HepG2 (cell line): ENCODE measurements around the gene KXD1. TPM values are rescaled to one million over a fixed set of nuclear protein-coding genes. Genes with fewer than 3 reads are reported as not detected.

ENCODE experiments used
- ARID5B ChIP-seq: IDR thresholded peaks from 2 replicates; pipeline ENCODE4 v1.4.0; 2020; ENCODE audit warnings: mild to moderate bottlenecking, missing genetic modification reagents
- ATF7-NPFF ChIP-seq: sonication (generic); formaldehyde crosslinking; IDR thresholded peaks from 2 replicates; pipeline ENCODE4 v1.8.1; 2023; ENCODE audit warnings: mild to moderate bottlenecking, low read depth, missing genetic modification reagents, moderate library complexity
- CENPBD1 ChIP-seq: sonication (generic); formaldehyde crosslinking; IDR thresholded peaks from 2 replicates; pipeline ENCODE4 v1.8.0; 2022; ENCODE audit warnings: missing genetic modification reagents, low read depth, mild to moderate bottlenecking, borderline replicate concordance
- CERS6 ChIP-seq: sonication (generic); formaldehyde crosslinking; IDR thresholded peaks from 2 replicates; pipeline ENCODE4 v1.5.0; 2020; ENCODE audit warnings: missing genetic modification reagents
- CHCHD3 ChIP-seq: sonication (generic); formaldehyde crosslinking; IDR thresholded peaks from 2 replicates; pipeline ENCODE4 v1.8.0; 2022; ENCODE audit warnings: mild to moderate bottlenecking, missing genetic modification reagents, moderate library complexity
- CSRNP1 ChIP-seq: sonication (generic); formaldehyde crosslinking; IDR thresholded peaks from 2 replicates; pipeline ENCODE4 v1.8.1; 2023; ENCODE audit warnings: mild to moderate bottlenecking, missing genetic modification reagents
- DMTF1 ChIP-seq: sonication (generic); formaldehyde crosslinking; IDR thresholded peaks from 2 replicates; pipeline ENCODE4 v1.4.0; 2020; ENCODE audit warnings: mild to moderate bottlenecking, missing genetic modification reagents
- E2F1 ChIP-seq: sonication (generic); formaldehyde crosslinking; IDR thresholded peaks from 2 replicates; pipeline ENCODE4 v1.5.0; 2020; ENCODE audit warnings: missing genetic modification reagents
- HNF4A ChIP-seq: sonication (generic); formaldehyde crosslinking; IDR thresholded peaks from 2 replicates; pipeline ENCODE4 v1.4.0; 2020; ENCODE audit warnings: missing genetic modification reagents
- MBNL3 ChIP-seq: fragments of 250-450 bp; sonication (Bioruptor Pico); conservative IDR thresholded peaks from 2 replicates; pipeline ENCODE4 v1.8.0; 2022; ENCODE audit warnings: mild to moderate bottlenecking, inconsistent platforms
- MTERF4 ChIP-seq: sonication (generic); formaldehyde crosslinking; IDR thresholded peaks from 2 replicates; pipeline ENCODE4 v1.8.0; 2023; ENCODE audit warnings: mild to moderate bottlenecking, missing genetic modification reagents
- ZFP62 ChIP-seq: sonication (generic); formaldehyde crosslinking; IDR thresholded peaks from 2 replicates; pipeline ENCODE4 v1.4.0; 2020; ENCODE audit warnings: missing genetic modification reagents
- ZFP90 ChIP-seq: sonication (generic); formaldehyde crosslinking; IDR thresholded peaks from 2 replicates; pipeline ENCODE4 v1.8.0; 2022; ENCODE audit warnings: missing genetic modification reagents, mild to moderate bottlenecking, inconsistent platforms, borderline replicate concordance
- ZNF3 ChIP-seq: IDR thresholded peaks from 2 replicates; pipeline ENCODE4 v1.7.0; 2017; ENCODE audit warnings: inconsistent platforms
- ZNF749 ChIP-seq: sonication (generic); formaldehyde crosslinking; IDR thresholded peaks from 2 replicates; pipeline ENCODE4 v1.8.0; 2022; ENCODE audit warnings: mild to moderate bottlenecking, missing genetic modification reagents, moderate library complexity, borderline replicate concordance
- ZNF891 ChIP-seq: sonication (generic); formaldehyde crosslinking; IDR thresholded peaks from 2 replicates; pipeline ENCODE4 v1.5.0; 2020; ENCODE audit warnings: mild to moderate bottlenecking, missing genetic modification reagents
- polyA plus RNA-seq, 8 experiments: library from polyadenylated mRNA; depleted of rRNA in 3 of 8; stranded (reverse) in 7 of 8; unstranded in 1 of 8; fragments of >200 nt; fragmentation: Illumina TruSeq in 4 of 8; extraction: Trizol in 4 of 8; gene quantifications; 2 replicates each; pipeline versions ENCODE4 v1.2.1 to v1.2.3, GENCODE V29; 2011 to 2016; ENCODE audit warnings: low read depth in 4 of 8, missing spikeins in 1 of 8, mixed read lengths in 1 of 8; ENCODE audit not compliant: insufficient read depth in 1 of 8
- total RNA-seq, 5 experiments: library from RNA; depleted of rRNA; stranded (reverse); fragments of >200 nt; fragmentation: Illumina TruSeq; extraction: Trizol; gene quantifications; 2 replicates each; pipeline ENCODE4 v1.2.3, GENCODE V29; 2016; ENCODE audit warnings: low read depth in 1 of 5

KXD1 gene
- total and polyA plus RNA-seq, 2 of the 13 experiments (the other 11 are each of a cell fraction or from before 2014, with no cell fraction given): 44.6 to 143 TPM

- TF ChIP-seq ARID5B (CRISPR knock-in tag): peak; percentile 88
- TF ChIP-seq ZFP90 (CRISPR knock-in tag): 0 out of 2 replicates have a peak, but pooled peaks have one; percentile 17
- no peak; the same call in 1 of the 2 replicates for TF ChIP-seq ZNF749 (CRISPR knock-in tag)
- no peak for TF ChIP-seq ZFP62 (CRISPR knock-in tag)
- 0 out of 2 replicates have a peak, but pooled peaks have one; percentile 68 for TF ChIP-seq CHCHD3
- 0 out of 2 replicates have a peak, but pooled peaks have one; percentile 27 for TF ChIP-seq ZNF3 (CRISPR knock-in tag)
- peak; percentile 87 for TF ChIP-seq E2F1 (CRISPR knock-in tag)
- TF ChIP-seq DMTF1 (CRISPR knock-in tag): no peak
- no peak for TF ChIP-seq MTERF4 (CRISPR knock-in tag)
- TF ChIP-seq HNF4A (CRISPR knock-in tag): peak; percentile 49
- TF ChIP-seq ZNF891 (CRISPR knock-in tag): peak; percentile 70
- TF ChIP-seq CENPBD1: no peak
- no peak; the same call in none of the 2 replicates for TF ChIP-seq ATF7-NPFF
- no peak for TF ChIP-seq CERS6 (CRISPR knock-in tag)
- no peak for TF ChIP-seq MBNL3
- TF ChIP-seq CSRNP1: peak; percentile 65
Observed at GRCh38 chr19:18571564-18572344, 14.1 kb downstream of the KXD1 start, which contains the start of gene UBA52 (continued).
